ENCODE measurements around the gene ITGA8. TPM values are rescaled to one million over a fixed set of nuclear protein-coding genes. Genes with fewer than 3 reads are reported as not detected.

Gene ITGA8
- polyA plus RNA-seq, 6 donors from 2014 or later: not detected

GRCh38 chr10:15703151-15703880 is 16.4 kb downstream of the ITGA8 start:
- Mint-ChIP-seq H3K27me3 (peaks cover 0 to 16% (median 0%) of the 10 kb centered on the region in 3 donors), H3K9me3 (peaks cover 2 to 10% (median 5%) of the 10 kb centered on the region in 7 donors), H3K36me3 (no peaks in the 10 kb centered on the region), H3K4me1 (no peaks in the 10 kb centered on the region), H3K4me3 (no peak overlapping the region), H3K27ac (no peak overlapping the region)
- DNase-seq: no peak
- ATAC-seq (ENCODE audit: low read depth in 2 of 2): no peak

GRCh38 chr10:15700078-15700674 is 19.5 kb downstream of the ITGA8 start:
- H3K9me3 Mint-ChIP-seq: peaks cover 2 to 16% (median 7%) of the 10 kb centered on the region in 7 donors
- DNase-seq (no peak), ATAC-seq (ENCODE audit: low read depth in 2 of 2) (no peak)
- H3K4me1 Mint-ChIP-seq: no peaks in the 10 kb centered on the region
- H3K27me3 Mint-ChIP-seq: peaks cover 0 to 23% (median 0%) of the 10 kb centered on the region in 3 donors
- H3K36me3 Mint-ChIP-seq: no peaks in the 10 kb centered on the region
- H3K4me3 Mint-ChIP-seq: no peak overlapping the region
- H3K27ac Mint-ChIP-seq: no peak overlapping the region

- ATAC-seq (ENCODE audit: low read depth in 2 of 2) (no peak), DNase-seq (no peak)
- Mint-ChIP-seq H3K4me3 (no peak overlapping the region), H3K9me3 (peaks cover 5 to 16% (median 9%) of the 10 kb centered on the region in 7 donors), H3K4me1 (no peaks in the 10 kb centered on the region), H3K36me3 (no peaks in the 10 kb centered on the region), H3K27ac (no peak overlapping the region), H3K27me3 (peaks cover 1 to 22% (median 8%) of the 10 kb centered on the region in 3 donors)
Measured at GRCh38 chr10:15695852-15696251, 23.9 kb downstream of the ITGA8 start.

GRCh38 chr10:15690031-15690430 is 29.7 kb downstream of the ITGA8 start:
- H3K27me3 Mint-ChIP-seq: peaks cover 21 to 30% (median 26%) of the 10 kb centered on the region in 3 donors
- H3K9me3 Mint-ChIP-seq: peaks cover 0 to 5% (median 0%) of the 10 kb centered on the region in 7 donors
- no peaks in the 10 kb centered on the region for H3K4me1 Mint-ChIP-seq
- ATAC-seq (ENCODE audit: low read depth in 2 of 2) (no peak), DNase-seq (no peak)
- H3K27ac Mint-ChIP-seq: no peak overlapping the region
- no peak overlapping the region for H3K4me3 Mint-ChIP-seq
- H3K36me3 Mint-ChIP-seq: no peaks in the 10 kb centered on the region

- Mint-ChIP-seq H3K27ac (no peak overlapping the region), H3K4me3 (no peak overlapping the region), H3K4me1 (no peaks in the 10 kb centered on the region), H3K27me3 (peaks cover 24 to 38% (median 26%) of the 10 kb centered on the region in 3 donors), H3K36me3 (no peaks in the 10 kb centered on the region), H3K9me3 (peaks cover 0 to 4% (median 0%) of the 10 kb centered on the region in 7 donors)
- ATAC-seq (ENCODE audit: low read depth in 2 of 2) (no peak), DNase-seq (no peak)
Measured at GRCh38 chr10:15684768-15685167, 35.0 kb downstream of the ITGA8 start.

GRCh38 chr10:15681076-15681475 is 38.6 kb downstream of the ITGA8 start:
- ATAC-seq (ENCODE audit: low read depth in 2 of 2) (no peak), DNase-seq (no peak)
- H3K9me3 Mint-ChIP-seq: peaks cover 0 to 3% (median 1%) of the 10 kb centered on the region in 7 donors
- no peaks in the 10 kb centered on the region for H3K4me1 Mint-ChIP-seq
- no peak overlapping the region for H3K4me3 Mint-ChIP-seq
- H3K36me3 Mint-ChIP-seq: no peaks in the 10 kb centered on the region
- peaks cover 15 to 27% (median 20%) of the 10 kb centered on the region in 3 donors for H3K27me3 Mint-ChIP-seq
- H3K27ac Mint-ChIP-seq: no peak overlapping the region

GRCh38 chr10:15678851-15679250 is 40.9 kb downstream of the ITGA8 start:
- peaks cover 0 to 3% (median 2%) of the 10 kb centered on the region in 7 donors for H3K9me3 Mint-ChIP-seq
- DNase-seq (no peak), ATAC-seq (ENCODE audit: low read depth in 2 of 2) (no peak)
- H3K4me1 Mint-ChIP-seq: no peaks in the 10 kb centered on the region
- peaks cover 14 to 30% (median 17%) of the 10 kb centered on the region in 3 donors for H3K27me3 Mint-ChIP-seq
- no peaks in the 10 kb centered on the region for H3K36me3 Mint-ChIP-seq
- no peak overlapping the region for H3K4me3 Mint-ChIP-seq
- no peak overlapping the region for H3K27ac Mint-ChIP-seq

GRCh38 chr10:15672469-15672868 is 47.3 kb downstream of the ITGA8 start:
- H3K4me1 Mint-ChIP-seq: no peaks in the 10 kb centered on the region
- H3K36me3 Mint-ChIP-seq: no peaks in the 10 kb centered on the region
- DNase-seq (no peak), ATAC-seq (ENCODE audit: low read depth in 2 of 2) (no peak)
- H3K27ac Mint-ChIP-seq: no peak overlapping the region
- no peak overlapping the region for H3K4me3 Mint-ChIP-seq
- H3K9me3 Mint-ChIP-seq: peaks cover 0 to 8% (median 0%) of the 10 kb centered on the region in 7 donors
- peaks cover 8 to 19% (median 10%) of the 10 kb centered on the region in 3 donors for H3K27me3 Mint-ChIP-seq

- ATAC-seq (ENCODE audit: low read depth in 2 of 2): no peak
- no peak overlapping the region for H3K4me3 Mint-ChIP-seq
- no peak overlapping the region for H3K27ac Mint-ChIP-seq
- H3K4me1 Mint-ChIP-seq: no peaks in the 10 kb centered on the region
- H3K9me3 Mint-ChIP-seq: peaks cover 0 to 9% (median 1%) of the 10 kb centered on the region in 7 donors
- peaks cover 3 to 19% (median 6%) of the 10 kb centered on the region in 3 donors for H3K27me3 Mint-ChIP-seq
- DNase-seq: no peak
- H3K36me3 Mint-ChIP-seq: no peaks in the 10 kb centered on the region
Measured at GRCh38 chr10:15670880-15671279, 48.8 kb downstream of the ITGA8 start.

- no peak overlapping the region for H3K27ac Mint-ChIP-seq
- peaks cover 0 to 5% (median 5%) of the 10 kb centered on the region in 3 donors for H3K27me3 Mint-ChIP-seq
- no peaks in the 10 kb centered on the region for H3K4me1 Mint-ChIP-seq
- DNase-seq: no peak
- no peaks in the 10 kb centered on the region for H3K36me3 Mint-ChIP-seq
- no peak for ATAC-seq (ENCODE audit: low read depth in 2 of 2)
- peaks cover 0 to 9% (median 4%) of the 10 kb centered on the region in 7 donors for H3K9me3 Mint-ChIP-seq
- H3K4me3 Mint-ChIP-seq: no peak overlapping the region
Measured at GRCh38 chr10:15661574-15661973, 58.1 kb downstream of the ITGA8 start.

GRCh38 chr10:15660990-15661389 is 58.7 kb downstream of the ITGA8 start:
- DNase-seq: no peak
- Mint-ChIP-seq H3K36me3 (no peaks in the 10 kb centered on the region), H3K27ac (no peak overlapping the region), H3K4me1 (no peaks in the 10 kb centered on the region), H3K4me3 (no peak overlapping the region), H3K27me3 (peaks cover 0 to 5% (median 5%) of the 10 kb centered on the region in 3 donors), H3K9me3 (peaks cover 0 to 9% (median 4%) of the 10 kb centered on the region in 7 donors)
- no peak for ATAC-seq (ENCODE audit: low read depth in 2 of 2)

- no peak overlapping the region for H3K4me3 Mint-ChIP-seq
- H3K27me3 Mint-ChIP-seq: peaks cover 0 to 8% (median 5%) of the 10 kb centered on the region in 3 donors
Measured at GRCh38 chr10:15658069-15658702, 61.5 kb downstream of the ITGA8 start.

GRCh38 chr10:15652757-15653156 is 67.0 kb downstream of the ITGA8 start:
- DNase-seq: no peak
- ATAC-seq (ENCODE audit: low read depth in 2 of 2): no peak
- no peak overlapping the region for H3K27ac Mint-ChIP-seq

More at GRCh38 chr10:15658069-15658702, 61.5 kb downstream of the ITGA8 start:
- ATAC-seq (ENCODE audit: low read depth in 2 of 2) (no peak), DNase-seq (no peak)
- Mint-ChIP-seq H3K36me3 (no peaks in the 10 kb centered on the region), H3K4me1 (no peaks in the 10 kb centered on the region), H3K9me3 (peaks cover 0 to 9% (median 4%) of the 10 kb centered on the region in 7 donors), H3K27ac (no peak overlapping the region)

More at GRCh38 chr10:15652757-15653156, 67.0 kb downstream of the ITGA8 start:
- Mint-ChIP-seq H3K9me3 (peaks cover 0 to 3% (median 0%) of the 10 kb centered on the region in 7 donors), H3K36me3 (no peaks in the 10 kb centered on the region), H3K27me3 (peaks cover 0 to 6% (median 0%) of the 10 kb centered on the region in 3 donors), H3K4me3 (no peak overlapping the region), H3K4me1 (no peaks in the 10 kb centered on the region)
